Brain microvascular endothelial cell (primary cell): Measurements from ENCODE around the gene LRRC55.

Experiments
- DNase-seq: peaks from one replicate; pipeline ENCODE4 v3.0.0-alpha.2; 2020
- H3K27ac ChIP-seq: fragments of 250-450 bp; sonication (Bioruptor Pico); 2 replicates; pipeline ENCODE4 v1.5.1; 2020; ENCODE audit warnings: mild to moderate bottlenecking, moderate library complexity
- H3K27me3 ChIP-seq: fragments of 250-450 bp; sonication (Bioruptor Pico); replicated peaks from 2 replicates; pipeline ENCODE4 v1.5.1; 2020; ENCODE audit warnings: mild to moderate bottlenecking
- H3K36me3 ChIP-seq: fragments of 250-450 bp; sonication (Bioruptor Pico); replicated peaks from 2 replicates; pipeline ENCODE4 v1.5.1; 2020; ENCODE audit warnings: mild to moderate bottlenecking
- H3K4me3 ChIP-seq: 2 replicates; pipeline ENCODE4 v1.5.1; 2011; ENCODE audit warnings: low read depth, mild to moderate bottlenecking, control low read depth, low read length, moderate library complexity
- in situ Hi-C: cut with HindIII; loops from 2 replicates; pipeline ENCODE4 v1.10.0; 2017; ENCODE audit warnings: low sequenced_read_pairs, low pct_ligation_motif_present
- TF ChIP-seq, protein P1 (sequence below): IDR thresholded peaks from 2 replicates; pipeline ENCODE4 v1.5.1; 2011; ENCODE audit warnings: low read depth, mild to moderate bottlenecking, moderate library complexity, low read length, control low read depth, inconsistent platforms; ENCODE audit errors: missing control alignments

The LRRC55 gene

DNA sequence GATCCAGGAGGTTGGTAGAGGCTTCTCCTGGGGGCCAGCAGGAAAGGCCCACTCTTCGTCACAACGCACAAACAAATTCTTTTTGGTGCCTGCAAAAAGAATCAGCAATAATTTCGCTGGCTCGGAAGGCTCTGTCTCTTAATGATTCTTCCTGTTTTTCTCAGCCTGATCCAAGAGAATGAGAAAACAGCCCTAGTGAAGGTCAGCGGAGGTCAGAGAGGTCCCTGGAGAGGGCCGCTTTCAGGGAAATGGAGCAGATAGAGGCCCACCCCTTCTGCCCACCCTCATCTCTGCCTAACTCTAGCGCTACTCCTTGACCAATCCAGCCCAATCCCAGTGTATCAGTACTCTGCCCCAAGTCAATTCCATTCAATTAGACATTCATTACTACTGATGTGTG is 19.2 kb downstream of the LRRC55 start:
- Histone ChIP-seq H3K36me3 (no peaks in the 10 kb centered on the region), H3K27me3 (no peaks in the 10 kb centered on the region), H3K4me3 (no peak overlapping the region), H3K27ac (no peak overlapping the region)
- TF ChIP-seq, protein P1, sequence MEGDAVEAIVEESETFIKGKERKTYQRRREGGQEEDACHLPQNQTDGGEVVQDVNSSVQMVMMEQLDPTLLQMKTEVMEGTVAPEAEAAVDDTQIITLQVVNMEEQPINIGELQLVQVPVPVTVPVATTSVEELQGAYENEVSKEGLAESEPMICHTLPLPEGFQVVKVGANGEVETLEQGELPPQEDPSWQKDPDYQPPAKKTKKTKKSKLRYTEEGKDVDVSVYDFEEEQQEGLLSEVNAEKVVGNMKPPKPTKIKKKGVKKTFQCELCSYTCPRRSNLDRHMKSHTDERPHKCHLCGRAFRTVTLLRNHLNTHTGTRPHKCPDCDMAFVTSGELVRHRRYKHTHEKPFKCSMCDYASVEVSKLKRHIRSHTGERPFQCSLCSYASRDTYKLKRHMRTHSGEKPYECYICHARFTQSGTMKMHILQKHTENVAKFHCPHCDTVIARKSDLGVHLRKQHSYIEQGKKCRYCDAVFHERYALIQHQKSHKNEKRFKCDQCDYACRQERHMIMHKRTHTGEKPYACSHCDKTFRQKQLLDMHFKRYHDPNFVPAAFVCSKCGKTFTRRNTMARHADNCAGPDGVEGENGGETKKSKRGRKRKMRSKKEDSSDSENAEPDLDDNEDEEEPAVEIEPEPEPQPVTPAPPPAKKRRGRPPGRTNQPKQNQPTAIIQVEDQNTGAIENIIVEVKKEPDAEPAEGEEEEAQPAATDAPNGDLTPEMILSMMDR, result no peak
- no peak for DNase-seq
- in situ Hi-C loops, result no loop called here

GRCh38 chr11:57202281-57202680 is 20.5 kb downstream of the LRRC55 start:
- H3K36me3 ChIP-seq, result no peaks in the 10 kb centered on the region
- TF ChIP-seq, protein P1, result no peak
- no peak overlapping the region for H3K27ac ChIP-seq
- DNase-seq, result no peak
- H3K4me3 ChIP-seq, result no peak overlapping the region
- H3K27me3 ChIP-seq, result no peaks in the 10 kb centered on the region
- in situ Hi-C loops, result no loop called here

DNA sequence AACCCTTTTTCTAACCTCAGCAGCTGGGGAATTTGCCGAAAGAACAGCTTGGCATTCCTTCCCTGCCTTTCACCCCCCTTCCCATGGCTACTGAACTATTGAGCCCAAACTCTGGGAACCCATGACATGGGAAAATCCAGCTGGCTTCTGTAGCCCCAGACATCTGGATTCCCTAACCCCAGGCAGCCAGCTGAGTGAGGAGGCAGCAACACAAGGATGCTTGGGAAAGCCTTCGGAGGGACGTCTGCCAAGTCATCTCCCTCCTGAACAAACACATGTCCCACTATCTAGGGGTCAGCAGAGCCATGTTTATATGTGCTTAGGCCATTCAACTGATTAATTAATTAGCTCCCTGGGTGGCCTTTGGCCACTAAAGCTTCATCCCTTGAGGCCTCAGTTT is 21.6 kb downstream of the LRRC55 start:
- TF ChIP-seq, protein P1, result no peak
- H3K27ac ChIP-seq, result no peak overlapping the region
- H3K36me3 ChIP-seq, result no peaks in the 10 kb centered on the region
- H3K27me3 ChIP-seq, result no peaks in the 10 kb centered on the region
- in situ Hi-C loops, result no loop called here
- no peak for DNase-seq
- no peak overlapping the region for H3K4me3 ChIP-seq

DNA sequence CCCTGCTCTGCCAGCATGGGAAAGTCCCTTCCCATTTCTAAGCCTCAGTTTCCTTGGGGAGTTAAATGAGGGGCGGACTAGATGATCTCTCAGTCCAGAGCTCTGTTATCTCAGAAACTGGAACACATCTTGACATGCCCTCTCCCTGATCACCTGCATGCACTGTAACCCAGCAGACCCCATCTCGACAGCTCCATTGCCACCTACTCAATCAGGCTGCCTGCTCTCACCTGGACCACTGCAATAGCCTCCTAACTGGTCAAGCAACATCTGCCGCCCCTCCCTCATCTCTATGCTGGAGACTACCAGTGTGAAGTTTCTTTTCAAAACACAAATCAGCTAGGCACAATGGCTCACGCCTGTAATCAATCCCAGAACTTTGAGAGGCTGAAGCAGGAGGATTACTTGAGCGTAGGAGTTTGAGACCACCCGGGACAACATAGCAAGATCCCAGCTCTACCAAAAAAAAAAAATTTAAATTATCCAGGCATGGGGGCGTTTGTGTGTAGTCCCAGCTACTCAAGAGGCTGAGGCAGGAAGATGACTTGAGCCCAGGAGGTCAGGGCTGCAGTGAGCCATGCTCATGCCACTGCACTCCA is 22.2 kb downstream of the LRRC55 start:
- H3K27me3 ChIP-seq, result no peaks in the 10 kb centered on the region
- TF ChIP-seq, protein P1, result no peak
- in situ Hi-C loops, result no loop called here

GRCh38 chr11:57205041-57205641 is 23.4 kb downstream of the LRRC55 start:
- in situ Hi-C loops, result no loop called here
- Histone ChIP-seq H3K4me3 (no peak overlapping the region), H3K27ac (no peak overlapping the region), H3K36me3 (no peaks in the 10 kb centered on the region), H3K27me3 (no peaks in the 10 kb centered on the region)
- TF ChIP-seq, protein P1, result peak; percentile 8
- peak; percentile 14 for DNase-seq

More for the DNA sequence above, 22.2 kb downstream of the LRRC55 start:
- H3K36me3 ChIP-seq, result no peaks in the 10 kb centered on the region
- no peak overlapping the region for H3K27ac ChIP-seq
- no peak for DNase-seq
- H3K4me3 ChIP-seq, result no peak overlapping the region

DNA sequence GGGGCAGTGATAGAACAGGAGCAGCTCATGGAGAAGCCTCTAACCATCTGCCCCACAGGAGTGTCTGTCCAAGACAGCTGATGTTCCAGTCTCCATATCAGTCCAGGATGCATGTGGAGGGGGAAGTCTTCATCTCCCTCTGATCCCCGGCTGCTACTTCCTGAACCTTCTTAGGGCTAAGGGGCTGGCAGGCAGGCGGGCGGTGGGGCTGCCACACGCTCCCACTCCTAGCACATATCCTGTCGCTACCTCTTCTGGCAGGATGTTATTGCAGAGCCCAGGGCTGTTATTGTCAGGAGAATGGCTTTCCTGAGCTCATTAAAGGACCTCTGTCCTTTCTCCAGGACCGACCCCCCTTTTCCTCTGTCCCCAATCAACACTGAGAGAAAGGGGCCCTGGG is 25.4 kb downstream of the LRRC55 start:
- DNase-seq, result no peak
- Histone ChIP-seq H3K36me3 (no peaks in the 10 kb centered on the region), H3K27ac (no peak overlapping the region), H3K4me3 (no peak overlapping the region), H3K27me3 (no peaks in the 10 kb centered on the region)
- TF ChIP-seq, protein P1, result no peak
- in situ Hi-C loops, result no loop called here
